ENCODE data around the gene NCOA1.

NCOA1 gene

GRCh38 chr2:24489465-24490180 is 1.4 kb upstream of the NCOA1 start:
- peaks cover 17% of the 10 kb centered on the region for H3K36me3 Mint-ChIP-seq
- peak in 1 of 2 donors; percentile 54 for DNase-seq (ENCODE audit: low spot score in 2 of 2)
- H3K4me1 Mint-ChIP-seq: peaks cover 44% of the 10 kb centered on the region
- no peak for ATAC-seq
- peak overlapping the region; percentile 98 for H3K27ac Mint-ChIP-seq
- H3K4me3 Mint-ChIP-seq: peak overlapping the region; percentile 93
- H3K9me3 Mint-ChIP-seq: no peaks in the 10 kb centered on the region

DNA sequence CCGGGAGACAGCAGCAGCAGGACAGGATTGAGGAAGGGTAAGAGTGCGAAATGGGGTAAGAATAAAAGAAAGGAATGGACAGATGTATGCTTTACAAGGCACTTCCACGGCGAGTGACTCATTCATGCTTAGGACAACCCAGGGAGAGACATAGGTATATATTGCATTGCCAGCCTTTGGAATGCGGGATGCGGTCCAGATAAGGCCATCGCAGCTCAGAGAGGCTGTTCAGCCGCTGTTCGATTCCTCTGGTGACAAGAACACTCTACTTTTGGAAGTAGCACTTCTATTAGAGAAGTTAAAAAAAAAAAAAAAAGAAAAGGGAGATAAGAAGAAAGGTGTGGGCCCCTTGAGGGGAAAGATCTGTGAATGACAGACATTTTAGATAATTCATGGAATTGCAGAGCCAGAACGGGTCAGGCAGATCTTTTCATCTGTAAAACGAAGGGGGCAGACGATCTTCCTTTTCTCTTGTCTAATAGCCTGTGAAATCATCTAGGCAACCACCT is 819 bp upstream of the NCOA1 start:
- H3K27ac Mint-ChIP-seq: peak overlapping the region; percentile 98
- H3K4me3 Mint-ChIP-seq: peak overlapping the region; percentile 93
- H3K9me3 Mint-ChIP-seq: no peaks in the 10 kb centered on the region
- no peak for ATAC-seq
- peaks cover 45% of the 10 kb centered on the region for H3K4me1 Mint-ChIP-seq
- DNase-seq (ENCODE audit: low spot score in 2 of 2): peak in 1 of 2 donors; percentile 58
- H3K36me3 Mint-ChIP-seq: peaks cover 17% of the 10 kb centered on the region

DNA sequence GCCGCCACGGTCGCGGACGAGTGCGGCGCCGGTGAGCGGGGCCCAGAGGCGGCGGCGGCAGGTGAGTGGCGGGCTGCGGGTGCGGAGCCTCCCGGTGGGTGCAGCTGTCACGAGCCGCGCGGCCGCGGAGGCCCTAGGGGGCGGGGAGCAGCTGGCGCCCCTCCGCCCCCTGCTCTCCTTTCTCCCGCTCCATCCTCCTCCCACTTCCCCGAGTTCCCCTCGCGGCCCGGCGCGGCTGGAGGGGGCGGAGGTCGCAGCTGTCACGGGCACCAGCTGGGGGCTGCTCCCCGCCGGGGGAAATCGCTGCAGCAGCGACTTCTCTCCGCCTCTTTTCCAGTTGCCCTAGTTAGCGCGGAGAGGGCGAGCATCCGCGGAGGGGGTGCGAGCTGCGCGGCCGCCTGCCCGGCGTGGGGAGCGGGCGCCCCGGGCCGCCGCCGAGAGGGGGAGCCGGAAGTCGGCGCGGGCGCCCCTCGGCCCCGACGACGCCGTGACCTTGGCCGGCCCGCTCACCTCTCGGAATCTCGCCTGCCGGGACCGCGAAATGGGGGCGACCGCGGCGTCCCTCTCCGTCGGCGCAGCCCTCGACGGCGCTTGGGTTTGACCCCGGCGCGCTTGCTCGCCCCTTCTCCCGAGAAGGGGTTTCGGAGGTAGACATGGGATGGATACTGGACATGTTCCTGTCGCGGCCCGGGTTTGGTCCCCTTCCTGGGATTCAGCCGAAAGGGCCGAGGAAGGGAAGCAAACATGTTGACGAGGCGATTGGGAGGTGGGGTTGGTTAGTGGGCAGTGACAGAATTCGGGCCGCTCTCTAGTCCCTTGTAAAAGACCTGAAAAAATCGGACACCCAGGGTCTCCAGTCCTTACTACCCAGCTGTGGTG is 727 bp downstream of the NCOA1 start:
- peak; percentile 43 to 82 for DNase-seq (ENCODE audit: low spot score in 2 of 2)
- Mint-ChIP-seq H3K27ac (peak overlapping the region; percentile 90), H3K4me3 (peak overlapping the region; percentile 93), H3K36me3 (peaks cover 17% of the 10 kb centered on the region), H3K4me1 (peaks cover 45% of the 10 kb centered on the region), H3K9me3 (no peaks in the 10 kb centered on the region)
- peak; percentile 56 for ATAC-seq

GRCh38 chr2:24492421-24493279 is 1.6 kb downstream of the NCOA1 start:
- H3K36me3 Mint-ChIP-seq: peaks cover 17% of the 10 kb centered on the region
- peaks cover 45% of the 10 kb centered on the region for H3K4me1 Mint-ChIP-seq
- peak overlapping the region; percentile 93 for H3K4me3 Mint-ChIP-seq
- no peak for ATAC-seq
- H3K27ac Mint-ChIP-seq: peak overlapping the region; percentile 90
- no peak for DNase-seq (ENCODE audit: low spot score in 2 of 2)
- H3K9me3 Mint-ChIP-seq: no peaks in the 10 kb centered on the region

- Mint-ChIP-seq H3K4me3 (peak overlapping the region; percentile 93), H3K27ac (peak overlapping the region; percentile 90), H3K4me1 (peaks cover 52% of the 10 kb centered on the region), H3K36me3 (peaks cover 17% of the 10 kb centered on the region), H3K9me3 (no peaks in the 10 kb centered on the region)
- ATAC-seq (no peak), DNase-seq (ENCODE audit: low spot score in 2 of 2) (no peak)
Measured at GRCh38 chr2:24493713-24494112, 2.7 kb downstream of the NCOA1 start.

DNA sequence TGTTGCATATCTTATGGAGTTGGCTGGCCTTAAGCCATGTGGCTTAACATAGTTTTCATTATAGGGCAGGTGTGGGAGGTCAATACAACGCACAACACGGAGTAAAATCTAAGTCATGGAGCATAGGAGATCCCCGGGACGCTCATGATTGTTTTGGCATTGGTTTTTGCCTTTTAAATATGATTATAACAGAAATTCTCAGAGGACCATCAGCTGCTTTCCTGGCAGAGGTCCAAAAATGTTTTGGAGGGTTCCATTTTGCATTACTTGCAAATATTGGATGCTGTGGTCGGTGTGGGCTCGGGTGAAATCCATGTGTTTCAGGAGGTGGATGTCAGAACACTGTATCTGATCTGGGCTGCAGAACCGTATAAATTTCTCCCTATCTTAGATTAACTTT is 3.4 kb downstream of the NCOA1 start:
- Mint-ChIP-seq H3K4me3 (no peak overlapping the region), H3K4me1 (peaks cover 51% of the 10 kb centered on the region), H3K27ac (no peak overlapping the region), H3K9me3 (no peaks in the 10 kb centered on the region), H3K36me3 (peaks cover 17% of the 10 kb centered on the region)
- DNase-seq (ENCODE audit: low spot score in 2 of 2) (no peak), ATAC-seq (no peak)

DNA sequence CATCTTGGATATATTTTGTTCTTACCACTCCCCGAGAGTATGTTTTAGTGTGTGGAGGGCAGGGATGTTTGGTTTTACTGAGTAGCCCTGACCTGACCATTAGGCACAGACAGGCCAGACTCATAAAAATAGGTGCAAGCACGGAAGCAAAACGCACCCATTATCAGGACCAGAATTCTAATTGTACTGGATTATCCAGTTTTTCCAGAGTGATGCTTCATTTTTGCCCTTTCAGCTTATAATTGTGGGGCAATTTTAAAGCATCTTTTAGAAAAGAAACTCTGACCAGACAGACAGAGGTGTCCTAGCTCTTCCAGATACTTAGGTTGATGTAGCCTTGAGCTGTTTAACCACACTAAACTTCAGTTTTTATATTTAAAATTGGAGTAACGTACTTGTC is 4.4 kb downstream of the NCOA1 start:
- no peak for DNase-seq (ENCODE audit: low spot score in 2 of 2)
- Mint-ChIP-seq H3K27ac (no peak overlapping the region), H3K4me1 (peaks cover 51% of the 10 kb centered on the region), H3K36me3 (peaks cover 10% of the 10 kb centered on the region), H3K4me3 (no peak overlapping the region), H3K9me3 (no peaks in the 10 kb centered on the region)
- ATAC-seq: no peak

DNA sequence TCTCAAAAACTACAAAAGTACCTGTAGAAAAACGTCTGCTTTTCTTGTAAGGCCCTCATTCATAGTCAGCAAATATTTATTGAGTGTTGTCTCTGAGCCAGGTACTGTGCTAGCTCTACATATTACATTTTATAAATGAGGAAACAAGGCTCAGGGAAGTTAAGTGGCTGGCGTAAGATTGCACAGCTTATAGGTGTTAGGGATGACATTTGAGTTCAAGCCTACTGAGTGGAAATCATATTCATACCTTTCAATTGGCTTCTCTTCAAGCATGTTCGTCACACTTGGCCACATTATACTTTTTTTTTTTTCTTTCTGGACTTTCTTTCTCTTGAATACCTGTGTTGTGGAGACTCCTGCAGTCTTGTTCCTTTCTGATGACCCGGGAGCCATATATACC is 5.9 kb downstream of the NCOA1 start:
- no peak overlapping the region for H3K27ac Mint-ChIP-seq
- no peak overlapping the region for H3K4me3 Mint-ChIP-seq
- peaks cover 49% of the 10 kb centered on the region for H3K4me1 Mint-ChIP-seq
- no peaks in the 10 kb centered on the region for H3K9me3 Mint-ChIP-seq
- DNase-seq (ENCODE audit: low spot score in 2 of 2): no peak
- no peak for ATAC-seq
- peaks cover 5% of the 10 kb centered on the region for H3K36me3 Mint-ChIP-seq

DNA sequence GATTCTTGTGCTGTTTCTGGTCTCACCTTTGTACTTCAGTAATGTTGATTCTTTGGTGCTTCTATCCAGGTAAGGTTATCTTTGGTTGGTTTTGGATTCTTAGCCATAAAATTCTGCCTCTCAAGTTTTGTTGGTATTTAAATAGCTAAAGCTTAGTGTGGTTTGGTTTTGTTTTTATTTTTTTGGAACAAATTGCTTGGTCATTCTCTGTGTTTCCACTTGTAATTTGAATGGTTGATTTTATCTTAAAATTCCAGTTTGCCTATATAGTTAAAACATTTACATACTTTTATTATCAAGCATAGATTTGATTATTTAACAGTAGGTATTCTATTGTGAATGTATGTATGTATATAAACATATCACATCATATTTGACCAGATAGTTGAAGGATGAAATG is 6.6 kb downstream of the NCOA1 start:
- ATAC-seq: no peak
- no peaks in the 10 kb centered on the region for H3K9me3 Mint-ChIP-seq
- H3K36me3 Mint-ChIP-seq: no peaks in the 10 kb centered on the region
- no peak overlapping the region for H3K4me3 Mint-ChIP-seq
- peaks cover 49% of the 10 kb centered on the region for H3K4me1 Mint-ChIP-seq
- no peak overlapping the region for H3K27ac Mint-ChIP-seq
- DNase-seq (ENCODE audit: low spot score in 2 of 2): no peak

- Mint-ChIP-seq H3K4me1 (peaks cover 49% of the 10 kb centered on the region), H3K27ac (no peak overlapping the region), H3K9me3 (no peaks in the 10 kb centered on the region), H3K4me3 (no peak overlapping the region), H3K36me3 (no peaks in the 10 kb centered on the region)
- DNase-seq (ENCODE audit: low spot score in 2 of 2) (no peak), ATAC-seq (no peak)
Measured at GRCh38 chr2:24498121-24498520, 7.1 kb downstream of the NCOA1 start.

DNA sequence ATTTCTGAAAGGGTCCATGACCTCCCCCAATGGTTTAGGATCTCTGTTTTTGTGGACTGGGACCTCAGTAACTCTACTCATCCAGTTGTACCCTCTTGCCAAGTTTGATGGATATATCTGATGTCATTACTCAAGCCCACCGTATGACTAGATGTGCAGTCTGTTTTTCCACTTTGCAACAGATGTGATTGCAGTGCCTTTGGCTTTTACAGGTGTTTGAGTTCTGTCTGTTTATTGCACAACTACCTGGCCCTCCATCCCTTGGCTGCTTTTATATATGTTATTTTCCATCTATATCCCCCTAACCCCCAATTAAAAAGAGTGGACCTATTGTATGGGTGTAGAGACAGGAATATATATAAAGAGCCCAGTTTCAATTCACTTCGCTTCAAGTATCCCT is 10.8 kb downstream of the NCOA1 start:
- peaks cover 58% of the 10 kb centered on the region for H3K4me1 Mint-ChIP-seq
- H3K4me3 Mint-ChIP-seq: no peak overlapping the region
- H3K27ac Mint-ChIP-seq: no peak overlapping the region
- no peaks in the 10 kb centered on the region for H3K36me3 Mint-ChIP-seq
- ATAC-seq (no peak), DNase-seq (ENCODE audit: low spot score in 2 of 2) (no peak)
- no peaks in the 10 kb centered on the region for H3K9me3 Mint-ChIP-seq

DNA sequence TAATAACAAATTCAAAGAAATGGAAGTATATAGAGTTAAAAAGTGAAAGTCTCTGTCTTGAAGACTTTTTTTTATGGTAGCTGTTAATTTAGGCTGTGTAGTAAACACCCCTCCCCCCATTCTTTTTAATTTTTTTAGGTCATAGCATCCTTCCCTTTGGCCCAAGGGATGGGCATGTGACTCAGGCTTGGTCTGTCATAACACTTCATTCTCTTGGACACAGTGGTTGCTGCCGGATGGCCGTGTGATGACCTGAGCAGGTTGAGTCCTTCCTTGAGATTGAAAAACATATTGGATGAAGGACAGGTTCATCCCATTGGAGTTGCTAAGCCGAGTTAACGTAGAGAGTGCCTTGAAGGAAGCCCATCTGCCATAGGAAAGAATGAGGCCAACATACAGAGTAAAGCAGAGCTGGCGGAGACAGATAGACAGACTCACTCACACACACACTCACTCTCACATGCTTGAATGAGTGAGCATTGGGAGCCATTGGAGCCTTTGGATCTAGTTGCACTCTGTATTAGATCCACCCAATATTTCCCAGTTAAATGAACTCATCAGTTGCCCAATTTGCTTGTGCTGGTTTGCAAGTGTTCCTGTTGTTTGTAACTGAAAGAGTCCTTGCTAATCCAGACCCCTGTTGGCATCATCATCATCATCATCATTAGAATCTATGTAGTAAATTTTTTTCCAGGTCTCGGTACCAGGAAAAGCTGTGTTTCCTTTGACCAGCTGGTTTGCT is 14.7 kb downstream of the NCOA1 start:
- Mint-ChIP-seq H3K36me3 (no peaks in the 10 kb centered on the region), H3K4me1 (peaks cover 70% of the 10 kb centered on the region), H3K9me3 (no peaks in the 10 kb centered on the region), H3K4me3 (no peak overlapping the region), H3K27ac (no peak overlapping the region)
- DNase-seq (ENCODE audit: low spot score in 2 of 2): no peak
- ATAC-seq: no peak

- Mint-ChIP-seq H3K27ac (no peak overlapping the region), H3K36me3 (no peaks in the 10 kb centered on the region), H3K9me3 (no peaks in the 10 kb centered on the region), H3K4me3 (peak overlapping the region; percentile 1), H3K4me1 (peaks cover 82% of the 10 kb centered on the region)
- ATAC-seq: peak; percentile 12
- DNase-seq (ENCODE audit: low spot score in 2 of 2): no peak
Measured at GRCh38 chr2:24507549-24507948, 16.5 kb downstream of the NCOA1 start.

- peaks cover 86% of the 10 kb centered on the region for H3K4me1 Mint-ChIP-seq
- DNase-seq (ENCODE audit: low spot score in 2 of 2): no peak
- no peak for ATAC-seq
- H3K27ac Mint-ChIP-seq: no peak overlapping the region
- no peaks in the 10 kb centered on the region for H3K36me3 Mint-ChIP-seq
- H3K9me3 Mint-ChIP-seq: no peaks in the 10 kb centered on the region
- H3K4me3 Mint-ChIP-seq: peak overlapping the region; percentile 5
Measured at GRCh38 chr2:24508878-24509277, 17.8 kb downstream of the NCOA1 start.

Data from stimulated activated effector memory CD8-positive, alpha-beta T cell treated with anti-CD3 and anti-CD28 coated beads, Interleukin-12 subunit alpha, Interleukin-12 subunit beta, amount 100 ng/mL, for 72 hours (primary cell).